Upper lobe of left lung (tissue), 6 donors: ENCODE data around the gene FLYWCH1. TPM values are rescaled to one million over a fixed set of nuclear protein-coding genes. Genes with fewer than 3 reads are reported as not detected.

Experiments
- ATAC-seq, 2 donors: fragments of 200-7000 bp; cut with Tn5 transposase; one replicate each; pipeline ENCODE4 v1.9.1; 2022; ENCODE audit warnings: mild to moderate bottlenecking in 2 of 2, moderate library complexity in 2 of 2; ENCODE audit not compliant: low FRiP score in 2 of 2
- DNase-seq, 2 donors: peaks; one replicate each; pipeline ENCODE4 v3.0.0-alpha.2; 2019 to 2020
- H3K27ac ChIP-seq, 4 donors: fragments of 200-600 bp; sonication (generic); one replicate each; pipeline ENCODE4 v1.5.1; 2016 to 2019
- H3K27me3 ChIP-seq, 4 donors: fragments of 200-600 bp; sonication (generic); one replicate each; pipeline ENCODE4 v1.5.1; 2017 to 2019
- H3K36me3 ChIP-seq, 4 donors: fragments of 200-600 bp; sonication (generic); one replicate each; pipeline ENCODE4 v1.5.1; 2016 to 2019
- H3K4me1 ChIP-seq, 4 donors: fragments of 200-600 bp; sonication (generic); one replicate each; pipeline ENCODE4 v1.5.1; 2018 to 2019
- H3K4me3 ChIP-seq, 4 donors: fragments of 200-600 bp; sonication (generic); one replicate each; pipeline ENCODE4 v1.5.1; 2017 to 2019; ENCODE audit warnings: mild to moderate bottlenecking in 2 of 4, moderate library complexity in 1 of 4
- H3K9me3 ChIP-seq, 4 donors: fragments of 200-600 bp; sonication (generic); one replicate each; pipeline ENCODE4 v1.5.1; 2018 to 2019
- CTCF ChIP-seq, 6 experiments: fragments of 450-650 bp in 4 of 6; fragments of 200-600 bp in 2 of 6; sonication (generic) in 2 of 6; IDR thresholded peaks; one replicate each; pipeline ENCODE4 v1.5.1; 2016 to 2019; ENCODE audit warnings: antibody characterized with exemption in 6 of 6
- EP300 ChIP-seq, 4 donors: sonication (generic); formaldehyde crosslinking; IDR thresholded peaks; one replicate each; pipeline ENCODE4 v1.5.1; 2017; ENCODE audit warnings: antibody characterized with exemption in 4 of 4, control low read depth in 2 of 4
- POLR2A ChIP-seq, 4 donors: fragments of 450-650 bp; IDR thresholded peaks; one replicate each; pipeline ENCODE4 v1.5.1; 2016 to 2017; ENCODE audit warnings: antibody characterized with exemption in 4 of 4, mild to moderate bottlenecking in 2 of 4
- POLR2AphosphoS5 ChIP-seq, 2 donors: sonication (generic); formaldehyde crosslinking; IDR thresholded peaks; one replicate each; pipeline ENCODE4 v1.5.1; 2017; ENCODE audit warnings: antibody characterized with exemption in 2 of 2
- WGBS, 2 donors: methylation state at CpG; one replicate each; pipeline ENCODE4 v1.1.5; 2017 to 2018; 5-methylcytosine and 5-hydroxymethylcytosine counted together
- total RNA-seq, 6 donors: library from RNA; depleted of rRNA in 4 of 6; stranded (reverse); fragments of >200 nt in 4 of 6; gene quantifications; one replicate each; pipeline versions ENCODE4 v1.1.0 to v1.2.1, GENCODE V29; 2016 to 2021
- donor health status: DM: no; HTN: no; CAD: no; lungs with moderate emphysema.
- donor health status: DM: no; HTN: yes; CAD: no; lungs with severe emphysema.

The FLYWCH1 gene
- total RNA-seq, 6 donors from 2014 or later: 19.3 to 162 (median 43.4) TPM

GRCh38 chr16:2899564-2900072 is 12.1 kb upstream of the FLYWCH1 start:
- WGBS, 2 donors: 88 to 90% methylated on average over 9 to 13 of the region's 13 CpGs
- TF ChIP-seq EP300 (IDR thresholded peaks at IDR 0.05): no peak

GRCh38 chr16:2900526-2901075 is 11.1 kb upstream of the FLYWCH1 start:
- ATAC-seq (no peak), DNase-seq (no peak)
- TF ChIP-seq POLR2AphosphoS5 (IDR thresholded peaks at IDR 0.05) (no peak), POLR2A (IDR thresholded peaks at IDR 0.05) (no peak), CTCF (IDR thresholded peaks at IDR 0.05) (no peak), EP300 (IDR thresholded peaks at IDR 0.05) (no peak)
- H3K36me3 ChIP-seq: peaks cover 0 to 31% (median 13%) of the 10 kb centered on the region in 4 donors
- no peaks in the 10 kb centered on the region for H3K27me3 ChIP-seq
- peaks cover 6 to 8% (median 7%) of the 10 kb centered on the region in 4 donors for H3K4me1 ChIP-seq
- H3K4me3 ChIP-seq: no peak overlapping the region
- no peak overlapping the region for H3K27ac ChIP-seq
- no peaks in the 10 kb centered on the region for H3K9me3 ChIP-seq
- WGBS, 2 donors: 89 to 93% methylated on average over 14 to 15 of the region's 15 CpGs

More at GRCh38 chr16:2899564-2900072, 12.1 kb upstream of the FLYWCH1 start:
- Histone ChIP-seq H3K4me3 (no peak overlapping the region), H3K27ac (no peak overlapping the region), H3K27me3 (no peaks in the 10 kb centered on the region), H3K36me3 (peaks cover 0 to 33% (median 13%) of the 10 kb centered on the region in 4 donors), H3K9me3 (no peaks in the 10 kb centered on the region), H3K4me1 (peaks cover 6 to 8% (median 7%) of the 10 kb centered on the region in 4 donors)
- DNase-seq (no peak), ATAC-seq (no peak)

- peaks cover 0 to 13% (median 4%) of the 10 kb centered on the region in 4 donors for H3K36me3 ChIP-seq
- TF ChIP-seq POLR2A (IDR thresholded peaks at IDR 0.05): no peak
- no peak for TF ChIP-seq CTCF (IDR thresholded peaks at IDR 0.05)
- TF ChIP-seq EP300 (IDR thresholded peaks at IDR 0.05): no peak
- no peak for TF ChIP-seq POLR2AphosphoS5 (IDR thresholded peaks at IDR 0.05)
- no peaks in the 10 kb centered on the region for H3K27me3 ChIP-seq
- no peak for DNase-seq
- H3K4me1 ChIP-seq: peaks cover 12 to 25% (median 15%) of the 10 kb centered on the region in 4 donors
- H3K4me3 ChIP-seq: no peak overlapping the region
- H3K27ac ChIP-seq: no peak overlapping the region
- 94 to 95% methylated on average over 9 of the region's 9 CpGs for WGBS, 2 donors
- ATAC-seq: no peak
- H3K9me3 ChIP-seq: no peaks in the 10 kb centered on the region
Observed at GRCh38 chr16:2902337-2903130, 9.2 kb upstream of the FLYWCH1 start.

- Histone ChIP-seq H3K9me3 (no peaks in the 10 kb centered on the region), H3K4me3 (peak overlapping the region; percentile 62 to 88 (median 86)), H3K4me1 (peaks cover 12 to 26% (median 15%) of the 10 kb centered on the region in 4 donors), H3K36me3 (peaks cover 0 to 5% (median 1%) of the 10 kb centered on the region in 4 donors), H3K27me3 (no peaks in the 10 kb centered on the region), H3K27ac (peak overlapping the region; percentile 86 to 95 (median 92))
- WGBS, 2 donors: 1 to 3% methylated on average over 23 to 56 of the region's 62 CpGs
- peak; percentile 93 to 96 for DNase-seq
- ATAC-seq: peak; percentile 85 to 86
- TF ChIP-seq POLR2A (IDR thresholded peaks at IDR 0.05) (peak in 1 of 4 donors; percentile 55), CTCF (IDR thresholded peaks at IDR 0.05) (peak; percentile 86 to 96 (median 92)), POLR2AphosphoS5 (IDR thresholded peaks at IDR 0.05) (peak; percentile 23 to 46), EP300 (IDR thresholded peaks at IDR 0.05) (no peak)
Observed at GRCh38 chr16:2904100-2904921, 7.4 kb upstream of the FLYWCH1 start.

GRCh38 chr16:2904922-2905240 is 6.8 kb upstream of the FLYWCH1 start:
- no peaks in the 10 kb centered on the region for H3K36me3 ChIP-seq
- ATAC-seq (no peak), DNase-seq (no peak)
- TF ChIP-seq EP300 (IDR thresholded peaks at IDR 0.05): no peak
- TF ChIP-seq POLR2A (IDR thresholded peaks at IDR 0.05): no peak
- no peak for TF ChIP-seq CTCF (IDR thresholded peaks at IDR 0.05)
- no peak for TF ChIP-seq POLR2AphosphoS5 (IDR thresholded peaks at IDR 0.05)
- H3K4me1 ChIP-seq: peaks cover 12 to 26% (median 15%) of the 10 kb centered on the region in 4 donors
- peak overlapping the region; percentile 86 to 95 (median 92) for H3K27ac ChIP-seq
- H3K9me3 ChIP-seq: no peaks in the 10 kb centered on the region
- WGBS, 2 donors: 0 to 1% methylated on average over 8 to 28 of the region's 32 CpGs
- no peaks in the 10 kb centered on the region for H3K27me3 ChIP-seq
- H3K4me3 ChIP-seq: peak overlapping the region; percentile 62 to 88 (median 86)
